Kidney (tissue), 14 donors: ENCODE measurements around the gene EFCAB7. TPM values are rescaled to one million over a fixed set of nuclear protein-coding genes. Genes with fewer than 3 reads are reported as not detected.
"Not testable (repeated sequence)": the region's sequence is repeated elsewhere in the genome, so short reads cannot be mapped to it uniquely, and the experiment has no call there.

Experiments
- DNase-seq, 5 donors: peaks; one replicate each; pipeline ENCODE4 v3.0.0-alpha.2; 2013 to 2020
- FAIRE-seq: peaks from 2 replicates; lab custom pipeline; 2012; peaks lifted over from hg19 to GRCh38; lab: Jason Lieb, UNC
- H3K27ac ChIP-seq, 2 donors: one replicate each; pipeline ENCODE4 v1.7.0; 2013; ENCODE audit warnings: low read depth in 2 of 2, low read length in 2 of 2, inconsistent platforms in 1 of 2
- H3K27me3 ChIP-seq: one replicate; pipeline ENCODE4 v1.7.1; 2013; ENCODE audit warnings: low read length, inconsistent platforms; ENCODE audit not compliant: control insufficient read depth, insufficient read depth
- H3K36me3 ChIP-seq, 3 donors: one replicate each; pipeline versions ENCODE4 v1.7.0 to v1.7.1; 2013; ENCODE audit warnings: low read length in 3 of 3, control low read depth in 1 of 3, inconsistent platforms in 1 of 3; ENCODE audit not compliant: insufficient read depth in 3 of 3, control insufficient read depth in 2 of 3
- H3K4me1 ChIP-seq, 3 donors: one replicate each; pipeline versions ENCODE4 v1.7.0 to v1.7.1; 2013; ENCODE audit warnings: low read length in 3 of 3, inconsistent platforms in 1 of 3, low read depth in 1 of 3; ENCODE audit not compliant: control insufficient read depth in 2 of 3, insufficient read depth in 2 of 3
- H3K4me3 ChIP-seq, 3 donors: one replicate each; pipeline versions ENCODE4 v1.7.0 to v1.8.1; 2013; ENCODE audit warnings: low read length in 3 of 3, control low read depth in 1 of 3, inconsistent platforms in 1 of 3
- H3K9ac ChIP-seq, 3 donors: one replicate each; pipeline versions ENCODE4 v1.7.0 to v1.7.1; 2013; ENCODE audit warnings: low read length in 3 of 3, control low read depth in 1 of 3, inconsistent platforms in 1 of 3
- H3K9me3 ChIP-seq, 3 donors: one replicate each; pipeline versions ENCODE4 v1.7.0 to v1.7.1; 2013; ENCODE audit warnings: low read length in 3 of 3, control low read depth in 1 of 3, inconsistent platforms in 1 of 3; ENCODE audit not compliant: control insufficient read depth in 2 of 3, insufficient read depth in 1 of 3
- CTCF ChIP-seq: IDR thresholded peaks from 3 replicates; pipeline ENCODE4 v1.5.1; 2012; ENCODE audit warnings: mild to moderate bottlenecking, moderate library complexity, borderline replicate concordance; ENCODE audit not compliant: insufficient read depth; ENCODE audit errors: extremely low read depth
- intact Hi-C: fragments of 100-400 bp; cut with DNase I; formaldehyde crosslinking; loops from one replicate; pipeline ENCODE4 v1.11.1; 2022
- polyA plus RNA-seq: library from polyadenylated mRNA; stranded (reverse); fragments of 350-450 nt; fragmentation: Illumina TruSeq; extraction: RNeasy Lipid Tissue Mini Kit (QIAGEN cat#74804); gene quantifications from one replicate; pipeline ENCODE4 v1.2.3, GENCODE V29; 2014; ENCODE audit warnings: low read depth, low replicate concordance; ENCODE audit not compliant: insufficient read depth
- total RNA-seq: library from RNA; stranded (reverse); fragmentation: NEBNext Ultra II Directional; extraction: Animal tissue kit (Norgen Biotek cat#: 25700); gene quantifications from one replicate; pipeline ENCODE4 v1.2.1, GENCODE V29; 2021
- donor health status: control.
- donor health status: control.
- donor health status: control.
- donor health status: control.
- donor health status: control.
- donor health status: DM: yes; HTN: yes; CAD: no.
- donor health status: Normal renal cell carcinoma (clear cell type).

Gene EFCAB7
- total and polyA plus RNA-seq, 2 donors from 2014 or later: 5.1 to 9.6 TPM

GRCh38 chr1:63563745-63564144 lies 40.4 kb downstream of the EFCAB7 start:
- peaks cover 0 to 4% (median 0%) of the 10 kb centered on the region in 3 donors for H3K36me3 ChIP-seq
- no peak for DNase-seq
- H3K27me3 ChIP-seq: no peaks in the 10 kb centered on the region
- H3K4me3 ChIP-seq: no peak overlapping the region
- no peak for TF ChIP-seq CTCF
- intact Hi-C loops: no loop called here
- H3K9me3 ChIP-seq: no peaks in the 10 kb centered on the region
- no peak overlapping the region for H3K27ac ChIP-seq
- FAIRE-seq: no peak
- H3K9ac ChIP-seq: no peak overlapping the region
- H3K4me1 ChIP-seq: no peaks in the 10 kb centered on the region

- FAIRE-seq: no peak
These were observed 45.7 kb downstream of the EFCAB7 start for GRCh38 chr1:63569068-63569467.

GRCh38 chr1:63569640-63570316 lies 46.5 kb downstream of the EFCAB7 start:
- no peaks in the 10 kb centered on the region for H3K9me3 ChIP-seq
- no peak for TF ChIP-seq CTCF
- H3K4me3 ChIP-seq: no peak overlapping the region
- H3K27me3 ChIP-seq: no peaks in the 10 kb centered on the region
- no peak for FAIRE-seq
- DNase-seq: no peak
- intact Hi-C loops: no loop called here
- H3K27ac ChIP-seq: no peak overlapping the region
- no peaks in the 10 kb centered on the region for H3K36me3 ChIP-seq
- H3K4me1 ChIP-seq: no peaks in the 10 kb centered on the region
- H3K9ac ChIP-seq: no peak overlapping the region

More at GRCh38 chr1:63569068-63569467, 45.7 kb downstream of the EFCAB7 start:
- Histone ChIP-seq H3K4me3 (no peak overlapping the region), H3K36me3 (peaks cover 0 to 4% (median 0%) of the 10 kb centered on the region in 3 donors), H3K4me1 (no peaks in the 10 kb centered on the region), H3K9me3 (no peaks in the 10 kb centered on the region), H3K9ac (no peak overlapping the region), H3K27ac (no peak overlapping the region), H3K27me3 (no peaks in the 10 kb centered on the region)
- no peak for DNase-seq
- TF ChIP-seq CTCF: no peak
- intact Hi-C loops: no loop called here

GRCh38 chr1:63572686-63573085 lies 49.4 kb downstream of the EFCAB7 start:
- H3K36me3 ChIP-seq, intact Hi-C loops, H3K4me3 ChIP-seq, H3K27me3 ChIP-seq, FAIRE-seq, DNase-seq, H3K4me1 ChIP-seq, H3K9ac ChIP-seq, H3K27ac ChIP-seq, H3K9me3 ChIP-seq: not testable (repeated sequence)

- H3K27me3 ChIP-seq, H3K36me3 ChIP-seq, DNase-seq, H3K4me3 ChIP-seq, H3K9ac ChIP-seq, H3K4me1 ChIP-seq, H3K27ac ChIP-seq, H3K9me3 ChIP-seq, intact Hi-C loops, FAIRE-seq: not testable (repeated sequence)
These were observed 51.0 kb downstream of the EFCAB7 start for GRCh38 chr1:63574203-63574796.
